Osteoblast (primary cell): ENCODE measurements around the gene PRKCQ. TPM values are rescaled to one million over a fixed set of nuclear protein-coding genes. Genes with fewer than 3 reads are reported as not detected.

Source experiments
- DNase-seq: peaks from one replicate; pipeline ENCODE4 v3.0.0; 2011; ENCODE audit warnings: low spot score, mixed read lengths; ENCODE audit not compliant: insufficient read length; ENCODE audit errors: missing footprints
- H2AFZ ChIP-seq: 2 replicates; pipeline ENCODE4 v1.6.0; 2011; ENCODE audit warnings: mild to moderate bottlenecking, low read length
- H3K27ac ChIP-seq: 2 replicates; pipeline ENCODE4 v1.5.1; 2011; ENCODE audit warnings: mild to moderate bottlenecking, low read depth, low read length, moderate library complexity
- H3K27me3 ChIP-seq: 2 replicates; pipeline ENCODE4 v1.6.0; 2012; ENCODE audit warnings: mild to moderate bottlenecking, control low read depth, inconsistent platforms, low read length, moderate library complexity; ENCODE audit not compliant: insufficient read depth
- H3K36me3 ChIP-seq: 2 replicates; pipeline ENCODE4 v1.5.1; 2011; ENCODE audit warnings: mild to moderate bottlenecking, low read length, control low read depth, moderate library complexity; ENCODE audit not compliant: insufficient read depth
- H3K4me1 ChIP-seq: 2 replicates; pipeline ENCODE4 v1.5.1; 2011; ENCODE audit warnings: mild to moderate bottlenecking, low read length, control low read depth, moderate library complexity; ENCODE audit not compliant: insufficient read depth
- H3K4me2 ChIP-seq: 2 replicates; pipeline ENCODE4 v1.6.0; 2011; ENCODE audit warnings: mild to moderate bottlenecking, low read length; ENCODE audit not compliant: insufficient read depth
- H3K4me3 ChIP-seq: fragments of 200-600 bp; sonication (generic); 3 replicates; pipeline ENCODE4 v1.5.1; 2012; ENCODE audit warnings: mild to moderate bottlenecking, low read length, inconsistent platforms; ENCODE audit not compliant: insufficient read depth
- H3K79me2 ChIP-seq: 2 replicates; pipeline ENCODE4 v1.6.0; 2012; ENCODE audit warnings: mild to moderate bottlenecking, low read length, control low read depth, inconsistent platforms; ENCODE audit not compliant: insufficient read depth
- H3K9me3 ChIP-seq: 2 replicates; pipeline ENCODE4 v1.5.1; 2011; ENCODE audit warnings: low read depth, low read length, control low read depth
- H4K20me1 ChIP-seq: 2 replicates; pipeline ENCODE4 v1.6.0; 2012; ENCODE audit warnings: mild to moderate bottlenecking, low read length, control low read depth; ENCODE audit not compliant: insufficient read depth
- total RNA-seq: library from RNA; depleted of rRNA; stranded (reverse); fragments of >200 nt; gene quantifications from 2 replicates; pipeline ENCODE4 v1.2.3, GENCODE V29; 2012
- TF ChIP-seq, protein P1 (sequence below): IDR thresholded peaks from 2 replicates; pipeline ENCODE4 v1.5.1; 2011; ENCODE audit warnings: mild to moderate bottlenecking, low read depth, low read length, moderate library complexity; ENCODE audit errors: extremely low read depth

Gene PRKCQ
- total RNA-seq, 1 donor, result not detected

DNA sequence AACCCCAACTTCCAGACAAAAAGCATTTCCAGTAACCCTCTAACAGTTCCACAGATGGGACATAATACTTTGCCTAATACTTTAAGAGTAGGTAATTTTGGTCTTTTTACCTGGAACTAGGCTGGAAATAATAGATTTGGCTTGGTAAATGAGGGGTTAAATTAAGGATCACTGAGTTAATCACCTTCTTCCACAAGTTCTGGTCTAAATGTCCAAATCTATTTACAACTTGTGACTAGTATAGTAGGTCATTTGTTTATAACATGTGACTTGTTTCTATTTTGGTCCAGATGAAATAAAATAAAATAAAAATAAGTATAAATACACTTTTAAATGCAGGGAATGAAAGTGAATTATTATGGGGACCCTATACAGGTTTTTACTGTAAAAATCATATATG lies 80.1 kb downstream of the PRKCQ start:
- Histone ChIP-seq H4K20me1 (no peaks in the 10 kb centered on the region), H3K79me2 (no peaks in the 10 kb centered on the region), H3K36me3 (no peaks in the 10 kb centered on the region), H3K4me3 (no peak overlapping the region), H3K4me2 (no peak overlapping the region), H3K9me3 (no peaks in the 10 kb centered on the region), H3K27ac (no peak overlapping the region), H3K27me3 (no peaks in the 10 kb centered on the region), H3K4me1 (no peaks in the 10 kb centered on the region), H2AFZ (no peak overlapping the region)
- DNase-seq, result no peak
- TF ChIP-seq, protein P1, sequence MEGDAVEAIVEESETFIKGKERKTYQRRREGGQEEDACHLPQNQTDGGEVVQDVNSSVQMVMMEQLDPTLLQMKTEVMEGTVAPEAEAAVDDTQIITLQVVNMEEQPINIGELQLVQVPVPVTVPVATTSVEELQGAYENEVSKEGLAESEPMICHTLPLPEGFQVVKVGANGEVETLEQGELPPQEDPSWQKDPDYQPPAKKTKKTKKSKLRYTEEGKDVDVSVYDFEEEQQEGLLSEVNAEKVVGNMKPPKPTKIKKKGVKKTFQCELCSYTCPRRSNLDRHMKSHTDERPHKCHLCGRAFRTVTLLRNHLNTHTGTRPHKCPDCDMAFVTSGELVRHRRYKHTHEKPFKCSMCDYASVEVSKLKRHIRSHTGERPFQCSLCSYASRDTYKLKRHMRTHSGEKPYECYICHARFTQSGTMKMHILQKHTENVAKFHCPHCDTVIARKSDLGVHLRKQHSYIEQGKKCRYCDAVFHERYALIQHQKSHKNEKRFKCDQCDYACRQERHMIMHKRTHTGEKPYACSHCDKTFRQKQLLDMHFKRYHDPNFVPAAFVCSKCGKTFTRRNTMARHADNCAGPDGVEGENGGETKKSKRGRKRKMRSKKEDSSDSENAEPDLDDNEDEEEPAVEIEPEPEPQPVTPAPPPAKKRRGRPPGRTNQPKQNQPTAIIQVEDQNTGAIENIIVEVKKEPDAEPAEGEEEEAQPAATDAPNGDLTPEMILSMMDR, result no peak

DNA sequence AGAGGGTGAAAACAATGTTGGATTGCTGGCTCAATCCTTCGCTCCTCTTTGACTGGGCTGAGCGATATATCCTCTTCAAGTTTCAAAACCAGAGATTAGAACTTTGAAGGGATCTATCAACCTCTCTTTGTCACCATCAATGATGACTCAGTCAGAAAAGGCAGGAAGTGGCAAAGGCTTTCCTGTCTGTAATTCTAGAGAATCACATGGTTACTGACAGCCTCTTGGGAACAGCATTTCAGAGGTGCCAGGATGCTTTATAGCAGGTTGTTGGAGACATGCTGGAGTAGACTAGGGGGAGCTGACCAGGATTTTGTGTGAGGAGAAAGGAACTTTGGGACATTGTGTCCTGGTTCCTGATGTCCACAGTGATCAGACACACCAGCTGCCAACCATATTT lies 81.3 kb downstream of the PRKCQ start:
- TF ChIP-seq, protein P1, result no peak
- Histone ChIP-seq H3K4me2 (no peak overlapping the region), H3K27me3 (no peaks in the 10 kb centered on the region), H3K4me3 (no peak overlapping the region), H3K9me3 (no peaks in the 10 kb centered on the region), H3K36me3 (no peaks in the 10 kb centered on the region), H2AFZ (no peak overlapping the region), H3K4me1 (no peaks in the 10 kb centered on the region), H3K79me2 (no peaks in the 10 kb centered on the region), H4K20me1 (no peaks in the 10 kb centered on the region), H3K27ac (no peak overlapping the region)
- no peak for DNase-seq

DNA sequence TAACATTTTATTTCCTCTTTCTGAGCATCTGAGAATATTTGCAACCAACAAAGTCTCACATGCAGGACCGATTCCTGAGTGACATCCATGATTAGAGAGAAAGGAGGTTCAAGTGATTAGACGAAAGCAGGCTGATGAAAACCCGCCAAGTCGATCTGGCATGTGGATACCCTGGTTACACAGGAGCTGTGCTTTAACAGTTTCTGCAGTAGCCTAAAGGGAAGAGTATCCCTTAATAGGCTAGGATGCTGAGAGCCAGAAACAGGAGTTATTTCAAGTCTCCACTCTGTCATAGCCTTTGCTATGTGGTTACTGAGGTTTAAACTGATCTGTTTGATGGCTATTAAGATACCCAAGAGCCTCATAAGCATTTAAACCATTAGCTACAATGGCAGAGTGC lies 82.5 kb downstream of the PRKCQ start:
- Histone ChIP-seq H3K27ac (no peak overlapping the region), H4K20me1 (no peaks in the 10 kb centered on the region), H3K4me2 (no peak overlapping the region), H3K4me3 (no peak overlapping the region), H2AFZ (no peak overlapping the region), H3K4me1 (no peaks in the 10 kb centered on the region), H3K36me3 (no peaks in the 10 kb centered on the region), H3K27me3 (no peaks in the 10 kb centered on the region), H3K9me3 (no peaks in the 10 kb centered on the region), H3K79me2 (no peaks in the 10 kb centered on the region)
- DNase-seq, result no peak
- TF ChIP-seq, protein P1, result no peak

DNA sequence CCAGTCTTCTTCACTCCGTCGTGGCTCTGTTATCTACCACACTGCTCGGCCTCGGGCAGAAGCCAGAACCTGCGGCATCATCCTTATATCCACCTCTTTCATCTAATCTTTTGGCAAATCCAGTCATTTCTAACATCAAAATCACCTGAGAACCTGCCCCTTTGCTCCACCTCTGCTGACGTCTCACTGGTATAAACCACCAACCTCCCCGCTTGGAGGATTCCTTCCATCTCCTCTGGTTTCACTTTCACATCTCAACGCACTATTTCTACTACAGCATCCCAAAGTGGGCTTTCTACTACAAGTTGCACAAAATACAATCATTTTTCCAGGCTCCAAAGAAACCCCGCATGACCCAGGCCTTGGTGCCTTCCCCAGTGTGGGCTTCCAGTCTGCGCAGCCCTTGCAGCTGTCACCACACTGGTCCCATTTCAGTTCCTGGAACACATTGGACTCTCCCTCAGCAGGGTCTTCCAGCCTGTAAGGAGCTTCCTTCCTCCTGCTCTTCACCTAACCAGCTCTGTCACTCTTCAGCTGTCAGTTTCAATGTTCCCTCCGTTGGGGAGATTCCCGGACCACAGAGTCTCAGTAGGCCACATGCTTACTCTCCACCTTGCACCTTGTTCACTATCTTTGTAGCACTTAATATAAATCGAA lies 85.0 kb downstream of the PRKCQ start:
- Histone ChIP-seq H3K27ac (no peak overlapping the region), H3K9me3 (no peaks in the 10 kb centered on the region), H3K4me1 (no peaks in the 10 kb centered on the region), H2AFZ (no peak overlapping the region), H3K4me2 (no peak overlapping the region), H3K27me3 (no peaks in the 10 kb centered on the region), H3K4me3 (no peak overlapping the region), H3K36me3 (no peaks in the 10 kb centered on the region), H4K20me1 (no peaks in the 10 kb centered on the region), H3K79me2 (no peaks in the 10 kb centered on the region)
- TF ChIP-seq, protein P1, result no peak
- no peak for DNase-seq
